Tibial artery (tissue), 4 donors: Measurements from ENCODE around the gene FAHD1.

Experiments used
- DNase-seq, 2 donors: peaks; one replicate each; pipeline ENCODE4 v3.0.0-alpha.2; 2019
- H3K27ac ChIP-seq, 2 donors: fragments of 200-600 bp; sonication (generic) in 1 of 2; 1 replicate in 1 of 2; 2 replicates in 1 of 2; pipeline ENCODE4 v1.5.1; 2018 to 2019; ENCODE audit warnings: mild to moderate bottlenecking in 1 of 2
- H3K27me3 ChIP-seq, 2 donors: fragments of 200-600 bp; sonication (generic) in 1 of 2; one replicate each; pipeline versions ENCODE4 v1.5.1 to v1.6.0; 2016 to 2019
- H3K36me3 ChIP-seq, 3 donors: fragments of 200-600 bp; sonication (generic) in 2 of 3; one replicate each; pipeline ENCODE4 v1.5.1; 2016 to 2019; ENCODE audit warnings: mild to moderate bottlenecking in 2 of 3
- H3K4me1 ChIP-seq, 4 donors: fragments of 200-600 bp; sonication (generic) in 2 of 4; 1 replicate in 3 of 4; 2 replicates in 1 of 4; pipeline ENCODE4 v1.5.1; 2016 to 2019
- H3K4me3 ChIP-seq, 2 donors: fragments of 200-600 bp; sonication (generic) in 1 of 2; 1 replicate in 1 of 2; 2 replicates in 1 of 2; pipeline ENCODE4 v1.5.1; 2018 to 2019; ENCODE audit warnings: mild to moderate bottlenecking in 2 of 2
- H3K9me3 ChIP-seq, 3 donors: fragments of 200-600 bp; sonication (generic) in 1 of 3; one replicate each; pipeline ENCODE4 v1.5.1; 2016 to 2019
- CTCF ChIP-seq, 2 experiments: fragments of 200-600 bp in 1 of 2; fragments of 450-650 bp in 1 of 2; IDR thresholded peaks; one replicate each; pipeline ENCODE4 v1.5.1; 2017 to 2019; ENCODE audit warnings: antibody characterized with exemption in 2 of 2, mild to moderate bottlenecking in 1 of 2, moderate library complexity in 1 of 2
- intact Hi-C: fragments of 100-400 bp; cut with DNase I; formaldehyde crosslinking; loops from one replicate; pipeline ENCODE4 v1.15.0; 2023; ENCODE audit warnings: low total_unique reads

The FAHD1 gene

GRCh38 chr16:1815461-1815860 is 11.5 kb upstream of the FAHD1 start:
- Histone ChIP-seq H3K27me3 (no peaks in the 10 kb centered on the region), H3K4me1 (no peaks in the 10 kb centered on the region), H3K9me3 (no peaks in the 10 kb centered on the region), H3K36me3 (peaks cover 44 to 79% (median 68%) of the 10 kb centered on the region in 3 donors), H3K4me3 (no peak overlapping the region), H3K27ac (no peak overlapping the region)
- intact Hi-C loops, result no loop called here
- no peak for TF ChIP-seq CTCF (IDR thresholded peaks at IDR 0.05)
- DNase-seq, result no peak

- Histone ChIP-seq H3K27ac (no peak overlapping the region), H3K4me3 (no peak overlapping the region), H3K27me3 (no peaks in the 10 kb centered on the region), H3K4me1 (no peaks in the 10 kb centered on the region), H3K9me3 (no peaks in the 10 kb centered on the region), H3K36me3 (peaks cover 49 to 87% (median 68%) of the 10 kb centered on the region in 3 donors)
- no peak for DNase-seq
- intact Hi-C loops, result no loop called here
- no peak for TF ChIP-seq CTCF (IDR thresholded peaks at IDR 0.05)
These were observed 10.4 kb upstream of the FAHD1 start for GRCh38 chr16:1816396-1817275.

- Histone ChIP-seq H3K27ac (no peak overlapping the region), H3K36me3 (peaks cover 54 to 93% (median 74%) of the 10 kb centered on the region in 3 donors), H3K27me3 (no peaks in the 10 kb centered on the region), H3K9me3 (no peaks in the 10 kb centered on the region), H3K4me3 (no peak overlapping the region), H3K4me1 (no peaks in the 10 kb centered on the region)
- no peak for DNase-seq
- intact Hi-C loops, result no loop called here
- TF ChIP-seq CTCF (IDR thresholded peaks at IDR 0.05), result no peak
These were observed 9.8 kb upstream of the FAHD1 start for GRCh38 chr16:1817276-1817589.

GRCh38 chr16:1817716-1818115 is 9.3 kb upstream of the FAHD1 start:
- H3K27me3 ChIP-seq, result no peaks in the 10 kb centered on the region
- TF ChIP-seq CTCF (IDR thresholded peaks at IDR 0.05), result no peak
- no peak for DNase-seq
- no peaks in the 10 kb centered on the region for H3K9me3 ChIP-seq
- H3K36me3 ChIP-seq, result peaks cover 59 to 97% (median 79%) of the 10 kb centered on the region in 3 donors
- H3K4me1 ChIP-seq, result no peaks in the 10 kb centered on the region
- intact Hi-C loops, result no loop called here
- no peak overlapping the region for H3K4me3 ChIP-seq
- no peak overlapping the region for H3K27ac ChIP-seq

- TF ChIP-seq CTCF (IDR thresholded peaks at IDR 0.05), result no peak
- Histone ChIP-seq H3K27me3 (no peaks in the 10 kb centered on the region), H3K27ac (no peak overlapping the region), H3K36me3 (peaks cover 60 to 94% (median 80%) of the 10 kb centered on the region in 3 donors), H3K4me1 (no peaks in the 10 kb centered on the region), H3K9me3 (no peaks in the 10 kb centered on the region), H3K4me3 (no peak overlapping the region)
- no peak for DNase-seq
- intact Hi-C loops, result no loop called here
These were observed 8.7 kb upstream of the FAHD1 start for GRCh38 chr16:1818204-1818872.
